Raji (cell line): ENCODE results near the gene NUBP1.

Experiments
- POLR2A ChIP-seq: IDR thresholded peaks from 2 replicates; pipeline ENCODE4 v1.6.1; 2011; ENCODE audit warnings: low read depth, low read length, control low read depth; ENCODE audit not compliant: insufficient read depth

NUBP1 gene

GRCh38 chr16:10777356-10777755 lies 33.7 kb downstream of the NUBP1 start:
- TF ChIP-seq POLR2A: no peak

DNA sequence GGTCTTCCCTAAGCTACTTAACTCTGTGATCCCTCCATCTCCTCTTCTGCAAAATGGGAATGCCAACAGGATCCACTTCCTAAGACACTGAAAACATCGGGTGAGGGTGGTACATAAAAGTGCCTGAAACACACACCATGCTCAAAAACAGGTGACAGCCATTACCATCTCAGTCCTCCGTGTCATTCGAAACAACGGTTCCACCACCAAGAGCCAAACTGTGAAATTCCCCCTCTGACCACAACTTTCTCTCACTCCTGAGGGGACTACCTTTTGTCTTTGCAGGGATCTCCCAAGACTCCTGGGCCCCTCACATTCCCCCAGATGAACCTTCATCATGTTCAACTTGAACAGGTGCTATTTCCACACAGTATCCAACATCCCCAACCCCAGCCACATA lies 37.0 kb downstream of the NUBP1 start:
- TF ChIP-seq POLR2A: no peak

DNA sequence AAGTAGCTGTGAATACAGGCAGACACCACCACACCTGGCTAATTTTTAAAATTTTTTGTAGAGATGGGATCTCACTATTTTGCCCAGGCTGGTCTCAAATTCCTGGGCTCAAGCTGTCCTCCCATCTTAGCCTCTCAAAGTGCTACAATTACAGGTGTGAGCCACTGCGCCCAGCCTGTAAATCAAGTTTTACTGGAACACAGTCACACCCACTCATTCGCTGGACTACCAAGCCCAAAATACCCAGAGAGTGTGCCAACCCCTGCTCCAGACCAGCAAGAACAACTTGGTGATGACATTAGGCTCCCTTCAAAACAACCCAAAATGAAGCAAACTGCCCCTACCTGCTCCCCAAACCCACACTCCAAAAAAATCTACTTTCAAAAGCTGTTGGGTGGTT lies 39.0 kb downstream of the NUBP1 start:
- no peak for TF ChIP-seq POLR2A

GRCh38 chr16:10787304-10787703 lies 43.7 kb downstream of the NUBP1 start:
- TF ChIP-seq POLR2A: no peak

DNA sequence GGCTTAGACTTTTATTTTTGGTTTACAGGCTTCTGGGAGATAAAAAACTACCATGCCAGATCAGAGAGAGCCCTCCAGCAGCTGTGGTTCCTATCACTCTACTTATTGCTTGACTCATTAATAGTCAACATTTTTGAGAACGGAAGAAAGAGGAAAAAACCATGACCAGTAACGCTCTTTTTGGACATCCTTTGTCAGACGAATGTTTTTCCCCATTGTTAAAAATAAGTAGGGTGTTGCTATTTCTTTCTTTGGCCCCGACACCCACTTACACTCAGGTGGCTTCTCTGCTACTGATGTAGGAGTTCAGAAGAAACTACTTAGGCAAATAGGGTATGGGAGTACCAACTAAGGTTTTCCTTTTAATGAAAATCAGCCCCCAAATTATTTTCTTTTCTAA lies 47.4 kb downstream of the NUBP1 start:
- no peak for TF ChIP-seq POLR2A

DNA sequence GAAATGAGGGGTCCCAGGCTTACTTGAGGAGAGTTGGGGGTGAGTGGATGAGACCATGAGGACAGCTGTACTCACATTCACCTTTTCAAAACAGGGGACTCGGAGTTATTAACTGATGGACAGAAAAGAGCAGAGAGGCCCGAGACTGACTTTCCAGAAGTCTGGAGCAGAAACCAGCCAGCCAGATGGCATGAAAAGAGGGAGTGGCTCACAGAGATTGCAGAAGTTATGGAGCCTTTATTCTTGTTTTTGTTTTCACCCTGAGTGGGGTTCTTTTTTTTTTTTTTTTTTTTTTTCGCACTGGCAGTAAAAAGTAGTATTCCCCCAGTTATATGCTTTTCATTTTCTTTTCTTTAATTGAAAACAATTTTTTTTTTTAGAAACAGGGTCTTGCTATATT lies 56.1 kb downstream of the NUBP1 start:
- TF ChIP-seq POLR2A: no peak

GRCh38 chr16:10805334-10805733 lies 61.7 kb downstream of the NUBP1 start:
- TF ChIP-seq POLR2A: no peak

DNA sequence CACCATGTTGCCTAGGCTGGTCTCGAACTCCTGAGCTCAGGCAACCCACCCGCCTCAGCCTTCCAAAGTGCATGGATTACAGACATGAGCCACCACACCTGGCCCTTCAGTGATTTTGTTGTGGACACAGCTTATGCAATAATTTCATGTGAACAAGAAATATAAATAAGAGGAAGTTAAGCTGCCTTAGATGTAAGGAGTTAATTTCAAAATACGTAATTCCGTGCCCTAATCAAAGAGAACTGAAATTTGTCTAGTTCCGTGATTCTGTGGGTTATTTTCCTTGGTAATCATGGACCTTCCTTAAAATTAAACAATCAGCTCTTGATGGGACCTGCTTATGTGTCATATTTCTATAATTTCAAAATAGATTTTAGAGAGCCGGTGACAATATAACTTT lies 63.1 kb downstream of the NUBP1 start:
- TF ChIP-seq POLR2A: no peak

- no peak for TF ChIP-seq POLR2A
Observed at GRCh38 chr16:10808218-10808617, 64.6 kb downstream of the NUBP1 start.

DNA sequence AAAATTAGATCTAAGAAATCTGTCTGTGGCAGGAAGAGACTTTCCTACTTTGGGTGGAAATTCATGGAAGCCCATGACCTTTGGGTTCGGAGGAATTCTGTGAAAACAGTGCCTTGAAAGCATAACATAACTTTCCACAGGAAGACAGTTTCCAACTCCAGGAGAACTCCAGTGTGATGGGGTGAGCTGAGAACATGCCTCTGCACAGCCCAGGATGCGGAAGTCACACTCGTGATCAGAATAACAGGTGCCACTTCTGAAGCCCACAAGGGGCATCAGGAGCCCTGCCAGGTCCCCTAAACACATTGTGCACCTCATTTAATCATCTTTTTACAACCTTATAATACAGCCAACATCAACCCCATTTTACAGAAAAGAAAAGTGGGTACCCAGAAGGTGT lies 65.2 kb downstream of the NUBP1 start:
- no peak for TF ChIP-seq POLR2A

DNA sequence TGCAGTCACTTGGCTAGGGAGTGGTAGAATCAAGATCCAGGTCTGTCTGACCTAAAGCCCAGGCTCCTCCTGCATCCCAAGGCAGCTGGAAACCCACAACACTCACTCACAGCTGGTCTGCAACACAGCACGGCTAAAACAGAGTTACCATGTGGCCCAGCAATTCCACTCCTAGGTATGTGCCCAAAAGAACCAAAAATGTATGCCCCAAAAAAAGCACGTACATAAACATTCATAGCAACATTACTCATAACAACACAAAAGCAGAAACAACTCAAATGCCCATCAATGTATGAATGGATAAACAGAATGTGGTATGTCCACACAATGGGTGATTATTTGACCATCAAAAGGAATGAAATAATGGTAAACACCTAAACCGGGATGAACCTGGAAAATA lies 66.1 kb downstream of the NUBP1 start:
- no peak for TF ChIP-seq POLR2A

DNA sequence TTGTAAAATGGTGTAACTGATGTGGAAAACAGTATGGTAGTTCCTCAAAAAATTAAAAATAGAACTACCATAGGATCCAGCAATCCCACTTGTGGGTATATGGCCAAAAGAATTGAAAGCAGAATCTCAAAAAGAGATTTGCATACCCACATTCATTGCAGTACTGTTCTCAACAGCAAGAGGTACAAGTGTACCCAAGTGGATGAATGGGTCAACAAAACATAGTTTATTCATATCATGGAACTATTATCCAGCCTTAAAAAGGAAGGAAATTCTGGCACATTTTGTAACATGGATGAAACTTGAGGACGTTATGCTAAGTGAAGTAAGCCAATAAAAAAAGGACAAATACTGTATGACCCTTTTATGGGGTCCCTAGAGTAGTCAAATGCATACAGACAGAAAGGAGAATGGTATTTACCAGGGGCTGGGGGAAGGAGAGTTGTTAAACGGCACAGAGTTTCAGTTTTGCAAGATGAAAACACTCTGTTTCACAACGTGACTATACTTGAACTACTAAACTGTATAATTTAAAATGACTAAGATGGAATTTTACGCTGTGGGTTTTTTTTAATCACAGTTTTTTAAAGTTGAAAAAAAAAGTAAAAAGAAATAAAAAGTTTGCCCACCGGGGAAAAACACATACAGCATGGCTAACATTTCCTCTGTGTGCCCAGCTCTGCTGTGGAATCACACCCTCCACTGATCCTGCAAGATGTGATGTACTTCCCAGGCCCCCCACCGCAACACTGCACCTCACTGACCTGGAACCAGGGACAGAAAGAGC lies 68.9 kb downstream of the NUBP1 start:
- no peak for TF ChIP-seq POLR2A

DNA sequence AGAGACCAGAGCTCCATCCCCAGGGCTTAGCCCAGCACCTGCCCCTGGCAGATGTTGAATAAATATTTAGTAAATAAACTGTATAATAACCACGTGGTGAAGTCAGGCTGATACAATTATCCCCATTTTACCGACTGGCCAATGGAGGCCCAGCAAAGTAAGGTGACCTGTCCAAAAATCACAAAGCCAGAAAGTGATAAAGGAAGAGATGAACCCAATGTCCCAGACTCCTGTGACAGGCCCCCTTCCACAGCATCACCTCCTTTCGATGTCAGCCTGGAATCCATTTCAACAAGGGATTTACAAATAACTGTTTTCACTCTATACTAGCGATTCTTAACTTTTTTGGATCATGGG lies 69.4 kb downstream of the NUBP1 start:
- no peak for TF ChIP-seq POLR2A

- no peak for TF ChIP-seq POLR2A
Observed at GRCh38 chr16:10817514-10817913, 73.9 kb downstream of the NUBP1 start.

GRCh38 chr16:10817963-10818941 lies 74.6 kb downstream of the NUBP1 start, which contains the start of gene TVP23A:
TSS of gene TVP23A (minus strand) at chr16:10818794. CDS start at chr16:10818493, 301 bp downstream.
- no peak for TF ChIP-seq POLR2A
